Endothelial cell of umbilical vein (primary cell): ENCODE data around the gene MYO16. TPM values are rescaled to one million over a fixed set of nuclear protein-coding genes. Genes with fewer than 3 reads are reported as not detected.

Source experiments
- BruUV-seq: library from RNA; stranded (reverse); fragments of 400-500 nt; replicated peaks from 2 replicates; lab custom pipeline; 2021; lab: Mats Ljungman, UMichigan
- CTCF ChIA-PET: fragments of 300-600, 350-600 bp; sonication (Branson Sonifier 250); formaldehyde crosslinking; loops from one replicate; lab custom pipeline; 2021; ENCODE audit warnings: antibody characterized with exemption, inconsistent platforms; lab: Charles Lee
- POLR2A ChIA-PET: fragments of 300-600, 350-600 bp; sonication (Branson Sonifier 250); formaldehyde crosslinking; loops from one replicate; lab custom pipeline; 2021; ENCODE audit warnings: antibody characterized with exemption, inconsistent platforms; lab: Charles Lee
- DNase-seq: peaks from one replicate; pipeline ENCODE4 v3.0.0-alpha.2; 2011; ENCODE audit warnings: low read depth, low spot score
- FAIRE-seq: peaks from 2 replicates; lab custom pipeline; 2011; peaks lifted over from hg19 to GRCh38; lab: Jason Lieb, UNC
- H2AFZ ChIP-seq: 2 replicates; pipeline ENCODE4 v1.6.0; 2012; ENCODE audit warnings: low read depth, low read length, control low read depth, inconsistent platforms
- H3K27ac ChIP-seq: 2 replicates; pipeline ENCODE4 v1.5.1; 2011; ENCODE audit warnings: low read depth, mild to moderate bottlenecking, control low read depth, low read length, moderate library complexity; ENCODE audit not compliant: insufficient read depth
- H3K27me3 ChIP-seq, 2 experiments: 2 replicates each; pipeline versions ENCODE4 v1.6.0 to v1.6.1; 2011; ENCODE audit warnings: low read length in 2 of 2, mixed read lengths in 1 of 2; ENCODE audit not compliant: control insufficient read depth in 2 of 2, insufficient read depth in 2 of 2
- H3K36me3 ChIP-seq, 2 experiments: 2 replicates in 1 of 2; 3 replicates in 1 of 2; pipeline ENCODE4 v1.5.1; 2011; ENCODE audit warnings: low read length in 2 of 2, mild to moderate bottlenecking in 1 of 2, moderate library complexity in 1 of 2; ENCODE audit not compliant: control insufficient read depth in 2 of 2, insufficient read depth in 2 of 2; ENCODE audit errors: extremely low read depth in 1 of 2
- H3K4me1 ChIP-seq: 3 replicates; pipeline ENCODE4 v1.5.1; 2011; ENCODE audit warnings: mild to moderate bottlenecking, low read length; ENCODE audit not compliant: control insufficient read depth, insufficient read depth; ENCODE audit errors: extremely low read depth
- H3K4me2 ChIP-seq: 2 replicates; pipeline ENCODE4 v1.6.1; 2011; ENCODE audit warnings: low read length, control low read depth, mixed read lengths; ENCODE audit not compliant: insufficient read depth
- H3K4me3 ChIP-seq, 3 experiments: fragments of 200-600 bp in 1 of 3; sonication (generic), shearing (Covaris generic) in 1 of 3; replicated peaks in 1 of 3; 2 replicates each; pipeline ENCODE4 v1.5.1; 2011 to 2016; ENCODE audit warnings: control low read depth in 3 of 3, low read length in 3 of 3, mild to moderate bottlenecking in 2 of 3, inconsistent platforms in 1 of 3, low read depth in 1 of 3, moderate library complexity in 1 of 3; ENCODE audit not compliant: insufficient read depth in 1 of 3
- H3K79me2 ChIP-seq: 2 replicates; pipeline ENCODE4 v1.6.0; 2012; ENCODE audit warnings: low read length, inconsistent platforms; ENCODE audit not compliant: control insufficient read depth, insufficient read depth
- H3K9ac ChIP-seq: replicated peaks from 2 replicates; pipeline ENCODE3; 2011; ENCODE audit warnings: low read length, control low read depth; ENCODE audit not compliant: insufficient read depth; ENCODE audit errors: extremely low read depth
- H3K9me1 ChIP-seq: replicated peaks from 3 replicates; pipeline ENCODE4 v1.6.0; 2011; ENCODE audit warnings: mild to moderate bottlenecking, low read length; ENCODE audit not compliant: control insufficient read depth, insufficient read depth; ENCODE audit errors: extremely low read depth
- H3K9me3 ChIP-seq: replicated peaks from 2 replicates; pipeline ENCODE4 v1.5.1; 2012; ENCODE audit warnings: low read length, inconsistent platforms; ENCODE audit not compliant: control insufficient read depth, insufficient read depth
- H4K20me1 ChIP-seq: replicated peaks from 2 replicates; pipeline ENCODE3; 2011; ENCODE audit warnings: mild to moderate bottlenecking, low read length; ENCODE audit not compliant: control insufficient read depth, insufficient read depth; ENCODE audit errors: extremely low read depth
- CTCF ChIP-seq, 2 donors: IDR thresholded peaks; 1 replicate in 1 of 2; 2 replicates in 1 of 2; pipeline ENCODE4 v1.5.1; 2011; ENCODE audit warnings: low read length in 2 of 2, mild to moderate bottlenecking in 2 of 2, moderate library complexity in 2 of 2, control low read depth in 1 of 2, inconsistent platforms in 1 of 2, low read depth in 1 of 2; ENCODE audit not compliant: insufficient read depth in 1 of 2; ENCODE audit errors: extremely low read depth in 1 of 2
- EZH2 ChIP-seq: IDR thresholded peaks from 2 replicates; pipeline ENCODE4 v1.6.1; 2012; ENCODE audit warnings: borderline replicate concordance, low read depth, mild to moderate bottlenecking, moderate library complexity, low read length, inconsistent platforms; ENCODE audit not compliant: severe bottlenecking
- FOS ChIP-seq: IDR thresholded peaks from 2 replicates; pipeline ENCODE4 v1.6.1; 2011; ENCODE audit warnings: mild to moderate bottlenecking, low read length, moderate library complexity, borderline replicate concordance; ENCODE audit not compliant: insufficient read depth
- GATA2 ChIP-seq: IDR thresholded peaks from 2 replicates; pipeline ENCODE4 v1.7.0; 2011; ENCODE audit warnings: low read depth, mild to moderate bottlenecking, moderate library complexity, mixed read lengths, low read length; ENCODE audit not compliant: insufficient read length, insufficient read depth
- JUN ChIP-seq: IDR thresholded peaks from 2 replicates; pipeline ENCODE4 v1.6.1; 2011; ENCODE audit warnings: borderline replicate concordance, low read depth; ENCODE audit not compliant: insufficient read length, insufficient read depth
- MAX ChIP-seq: IDR thresholded peaks from 2 replicates; pipeline ENCODE4 v1.6.1; 2011; ENCODE audit not compliant: insufficient read depth, insufficient read length
- MYC ChIP-seq: IDR thresholded peaks from one replicate; pipeline ENCODE4 v1.6.1; 2011; ENCODE audit warnings: mild to moderate bottlenecking, low read depth, low read length
- POLR2A ChIP-seq: IDR thresholded peaks from 2 replicates; pipeline ENCODE4 v1.6.1; 2012; ENCODE audit warnings: low read depth, mild to moderate bottlenecking, control low read depth, low read length
- POLR2AphosphoS5 ChIP-seq: IDR thresholded peaks from 2 replicates; pipeline ENCODE4 v1.6.1; 2012; ENCODE audit warnings: low read depth, mild to moderate bottlenecking, control low read depth, low read length, moderate library complexity; ENCODE audit not compliant: insufficient read depth
- dilution Hi-C: fragments of 300-500 bp; cut with MboI; formaldehyde crosslinking; loops from one replicate; pipeline ENCODE4 v1.15.0; 2019; ENCODE audit warnings: low sequenced_read_pairs; ENCODE audit not compliant: extremely low pct_ligation_motif_present
- intact Hi-C: fragments of 100-400 bp; cut with micrococcal nuclease; formaldehyde crosslinking; loops from one replicate; pipeline ENCODE4 v1.10.0; 2022
- polyA plus RNA-seq, 4 experiments: library from polyadenylated mRNA; depleted of rRNA in 3 of 4; stranded (reverse) in 3 of 4; unstranded in 1 of 4; fragments of >200 nt; gene quantifications; 2 replicates each; pipeline versions ENCODE4 v1.2.1 to v1.2.3, GENCODE V29; 2011 to 2012; ENCODE audit warnings: missing spikeins in 1 of 4
- total RNA-seq: library from RNA; stranded (reverse); gene quantifications from 2 replicates; pipeline ENCODE4 v1.2.3, GENCODE V29; 2021

The MYO16 gene
- total and polyA plus RNA-seq, 2 donors (not counting 3 experiments of a cell fraction or from before 2014, with no cell fraction given) = 0.03 to 0.04 TPM

GRCh38 chr13:109251956-109252355, 622.5 kb downstream of the MYO16 start:
- DNase-seq (peak; percentile 47), FAIRE-seq (peak; percentile 66)
- intact Hi-C loops = no loop called here
- Histone ChIP-seq H3K4me1 (peaks cover 8% of the 10 kb centered on the region), H3K9me1 (no peaks in the 10 kb centered on the region), H3K4me3 (no peak overlapping the region), H2AFZ (peak overlapping the region; percentile 26), H3K9me3 (no peaks in the 10 kb centered on the region), H3K4me2 (peak overlapping the region; percentile 37), H4K20me1 (no peaks in the 10 kb centered on the region), H3K27me3 (no peaks in the 10 kb centered on the region), H3K9ac (peak overlapping the region; percentile 39), H3K27ac (peak overlapping the region; percentile 13), H3K36me3 (no peaks in the 10 kb centered on the region), H3K79me2 (no peaks in the 10 kb centered on the region)
- TF ChIP-seq FOS (no peak), MYC (no peak), CTCF (IDR thresholded peaks at IDR 0.05; ENCODE audit: extremely low read depth in 1 of 2, insufficient read depth in 1 of 2, low read depth in 1 of 2, low read length in 2 of 2) (no peak), GATA2 (no peak), POLR2AphosphoS5 (no peak), JUN (no peak), MAX (no peak), EZH2 (no peak), POLR2A (no peak)
- ChIA-PET POLR2A (no interaction called here), CTCF (interaction anchor here (1.2 to 1.5 kb wide), 3 partner anchors 12 to 104 kb away, joined by 3 to 5 read pairs (median 4); no protein-coding TSS in a partner anchor)
- dilution Hi-C loops = no loop called here
- BruUV-seq = no TSS peak
